ENCODE data around the gene TMOD1. TPM values are rescaled to one million over a fixed set of nuclear protein-coding genes. Genes with fewer than 3 reads are reported as not detected.
A peak's percentile ranks its signal among the peaks of the same experiment; 100 is the strongest.

TMOD1 gene
- total and polyA plus RNA-seq, 9 of the 15 experiments (the other 6 are each of a cell fraction or from before 2014, with no cell fraction given), result 7.1 to 41.2 (median 14.2) TPM

DNA sequence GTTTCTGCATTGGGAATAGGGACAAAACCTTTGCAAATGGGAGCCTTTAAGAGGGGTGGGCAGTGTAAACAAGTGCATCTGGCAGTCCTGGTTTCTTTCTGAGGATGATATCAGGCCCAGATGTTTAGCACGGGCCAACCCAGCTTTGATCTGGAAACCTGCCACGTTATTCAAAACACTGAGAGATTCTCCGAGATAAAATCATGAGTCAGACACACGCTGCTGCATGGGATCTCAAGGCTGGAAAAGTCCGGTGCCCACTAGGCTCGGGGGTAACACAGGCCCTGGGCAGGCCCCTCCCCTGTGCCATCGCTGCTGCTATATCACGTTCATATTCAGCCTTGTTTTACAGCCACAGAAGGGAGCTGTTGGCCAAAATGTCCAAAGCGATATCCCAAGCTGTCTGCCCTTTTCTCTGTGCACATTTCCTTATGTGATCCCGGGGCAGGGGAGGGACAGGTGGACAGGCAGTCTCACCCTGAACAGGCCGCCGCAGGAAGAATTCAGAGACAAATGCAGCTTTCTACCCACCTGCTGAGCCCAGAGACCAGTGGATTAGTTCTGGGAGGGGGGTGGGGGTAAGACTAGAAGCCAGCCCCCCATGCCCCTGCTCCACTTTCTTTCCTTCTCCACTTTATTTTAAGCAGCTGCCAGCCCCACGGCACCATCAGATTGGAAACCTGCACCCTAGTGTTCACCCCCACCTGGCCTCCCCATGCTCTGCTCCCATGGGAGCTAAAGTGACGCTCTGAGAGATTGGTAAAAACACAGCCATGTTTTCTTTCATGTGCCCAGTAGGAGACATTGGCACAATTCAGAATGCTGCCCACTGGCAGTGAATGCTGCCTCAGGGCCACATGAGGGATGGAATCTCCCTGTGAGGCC is 63.1 kb downstream of the TMOD1 start (continued):
- TF ChIP-seq, protein P1, sequence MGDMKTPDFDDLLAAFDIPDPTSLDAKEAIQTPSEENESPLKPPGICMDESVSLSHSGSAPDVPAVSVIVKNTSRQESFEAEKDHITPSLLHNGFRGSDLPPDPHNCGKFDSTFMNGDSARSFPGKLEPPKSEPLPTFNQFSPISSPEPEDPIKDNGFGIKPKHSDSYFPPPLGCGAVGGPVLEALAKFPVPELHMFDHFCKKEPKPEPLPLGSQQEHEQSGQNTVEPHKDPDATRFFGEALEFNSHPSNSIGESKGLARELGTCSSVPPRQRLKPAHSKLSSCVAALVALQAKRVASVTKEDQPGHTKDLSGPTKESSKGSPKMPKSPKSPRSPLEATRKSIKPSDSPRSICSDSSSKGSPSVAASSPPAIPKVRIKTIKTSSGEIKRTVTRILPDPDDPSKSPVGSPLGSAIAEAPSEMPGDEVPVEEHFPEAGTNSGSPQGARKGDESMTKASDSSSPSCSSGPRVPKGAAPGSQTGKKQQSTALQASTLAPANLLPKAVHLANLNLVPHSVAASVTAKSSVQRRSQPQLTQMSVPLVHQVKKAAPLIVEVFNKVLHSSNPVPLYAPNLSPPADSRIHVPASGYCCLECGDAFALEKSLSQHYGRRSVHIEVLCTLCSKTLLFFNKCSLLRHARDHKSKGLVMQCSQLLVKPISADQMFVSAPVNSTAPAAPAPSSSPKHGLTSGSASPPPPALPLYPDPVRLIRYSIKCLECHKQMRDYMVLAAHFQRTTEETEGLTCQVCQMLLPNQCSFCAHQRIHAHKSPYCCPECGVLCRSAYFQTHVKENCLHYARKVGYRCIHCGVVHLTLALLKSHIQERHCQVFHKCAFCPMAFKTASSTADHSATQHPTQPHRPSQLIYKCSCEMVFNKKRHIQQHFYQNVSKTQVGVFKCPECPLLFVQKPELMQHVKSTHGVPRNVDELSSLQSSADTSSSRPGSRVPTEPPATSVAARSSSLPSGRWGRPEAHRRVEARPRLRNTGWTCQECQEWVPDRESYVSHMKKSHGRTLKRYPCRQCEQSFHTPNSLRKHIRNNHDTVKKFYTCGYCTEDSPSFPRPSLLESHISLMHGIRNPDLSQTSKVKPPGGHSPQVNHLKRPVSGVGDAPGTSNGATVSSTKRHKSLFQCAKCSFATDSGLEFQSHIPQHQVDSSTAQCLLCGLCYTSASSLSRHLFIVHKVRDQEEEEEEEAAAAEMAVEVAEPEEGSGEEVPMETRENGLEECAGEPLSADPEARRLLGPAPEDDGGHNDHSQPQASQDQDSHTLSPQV (IDR thresholded peaks at IDR 0.05), result no peak
- TF ChIP-seq PTRF (tag; IDR thresholded peaks at IDR 0.05) (no peak), XRCC3 (IDR thresholded peaks at IDR 0.05) (no peak), RBM25 (IDR thresholded peaks at IDR 0.05; ENCODE audit: low read depth, low read length, severe bottlenecking) (no peak), NFIC (IDR thresholded peaks at IDR 0.05) (0 out of 2 replicates have a peak, but pooled peaks have one; percentile 28), ZNF707 (CRISPR knock-in tag; conservative IDR thresholded peaks at IDR 0.05) (no peak), COPS2 (conservative IDR thresholded peaks at IDR 0.05) (no peak), HEY1 (CRISPR knock-in tag; IDR thresholded peaks at IDR 0.05; ENCODE audit: borderline replicate concordance) (no peak), RFX7 (CRISPR knock-in tag; IDR thresholded peaks at IDR 0.05) (no peak), ZNF212 (CRISPR knock-in tag; IDR thresholded peaks at IDR 0.05) (no peak)
- TF ChIP-seq, protein P2, sequence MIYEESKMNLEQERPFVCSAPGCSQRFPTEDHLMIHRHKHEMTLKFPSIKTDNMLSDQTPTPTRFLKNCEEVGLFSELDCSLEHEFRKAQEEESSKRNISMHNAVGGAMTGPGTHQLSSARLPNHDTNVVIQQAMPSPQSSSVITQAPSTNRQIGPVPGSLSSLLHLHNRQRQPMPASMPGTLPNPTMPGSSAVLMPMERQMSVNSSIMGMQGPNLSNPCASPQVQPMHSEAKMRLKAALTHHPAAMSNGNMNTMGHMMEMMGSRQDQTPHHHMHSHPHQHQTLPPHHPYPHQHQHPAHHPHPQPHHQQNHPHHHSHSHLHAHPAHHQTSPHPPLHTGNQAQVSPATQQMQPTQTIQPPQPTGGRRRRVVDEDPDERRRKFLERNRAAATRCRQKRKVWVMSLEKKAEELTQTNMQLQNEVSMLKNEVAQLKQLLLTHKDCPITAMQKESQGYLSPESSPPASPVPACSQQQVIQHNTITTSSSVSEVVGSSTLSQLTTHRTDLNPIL (CRISPR knock-in tag; IDR thresholded peaks at IDR 0.05), result no peak
- TF ChIP-seq, protein P3, sequence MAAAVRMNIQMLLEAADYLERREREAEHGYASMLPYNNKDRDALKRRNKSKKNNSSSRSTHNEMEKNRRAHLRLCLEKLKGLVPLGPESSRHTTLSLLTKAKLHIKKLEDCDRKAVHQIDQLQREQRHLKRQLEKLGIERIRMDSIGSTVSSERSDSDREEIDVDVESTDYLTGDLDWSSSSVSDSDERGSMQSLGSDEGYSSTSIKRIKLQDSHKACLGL (CRISPR knock-in tag; IDR thresholded peaks at IDR 0.05; ENCODE audit: borderline replicate concordance, poor library complexity, severe bottlenecking), result no peak
- TF ChIP-seq, protein P4, sequence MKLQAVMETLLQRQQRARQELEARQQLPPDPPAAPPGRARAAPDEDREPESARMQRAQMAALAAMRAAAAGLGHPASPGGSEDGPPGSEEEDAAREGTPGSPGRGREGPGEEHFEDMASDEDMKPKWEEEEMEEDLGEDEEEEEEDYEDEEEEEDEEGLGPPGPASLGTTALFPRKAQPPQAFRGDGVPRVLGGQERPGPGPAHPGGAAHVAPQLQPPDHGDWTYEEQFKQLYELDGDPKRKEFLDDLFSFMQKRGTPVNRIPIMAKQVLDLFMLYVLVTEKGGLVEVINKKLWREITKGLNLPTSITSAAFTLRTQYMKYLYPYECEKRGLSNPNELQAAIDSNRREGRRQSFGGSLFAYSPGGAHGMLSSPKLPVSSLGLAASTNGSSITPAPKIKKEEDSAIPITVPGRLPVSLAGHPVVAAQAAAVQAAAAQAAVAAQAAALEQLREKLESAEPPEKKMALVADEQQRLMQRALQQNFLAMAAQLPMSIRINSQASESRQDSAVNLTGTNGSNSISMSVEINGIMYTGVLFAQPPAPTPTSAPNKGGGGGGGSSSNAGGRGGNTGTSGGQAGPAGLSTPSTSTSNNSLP (IDR thresholded peaks at IDR 0.05; ENCODE audit: borderline replicate concordance, low read depth, low read length), result no peak
- TF ChIP-seq, protein P5, sequence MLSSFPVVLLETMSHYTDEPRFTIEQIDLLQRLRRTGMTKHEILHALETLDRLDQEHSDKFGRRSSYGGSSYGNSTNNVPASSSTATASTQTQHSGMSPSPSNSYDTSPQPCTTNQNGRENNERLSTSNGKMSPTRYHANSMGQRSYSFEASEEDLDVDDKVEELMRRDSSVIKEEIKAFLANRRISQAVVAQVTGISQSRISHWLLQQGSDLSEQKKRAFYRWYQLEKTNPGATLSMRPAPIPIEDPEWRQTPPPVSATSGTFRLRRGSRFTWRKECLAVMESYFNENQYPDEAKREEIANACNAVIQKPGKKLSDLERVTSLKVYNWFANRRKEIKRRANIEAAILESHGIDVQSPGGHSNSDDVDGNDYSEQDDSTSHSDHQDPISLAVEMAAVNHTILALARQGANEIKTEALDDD (IDR thresholded peaks at IDR 0.05), result no peak
- TF ChIP-seq, protein P6, sequence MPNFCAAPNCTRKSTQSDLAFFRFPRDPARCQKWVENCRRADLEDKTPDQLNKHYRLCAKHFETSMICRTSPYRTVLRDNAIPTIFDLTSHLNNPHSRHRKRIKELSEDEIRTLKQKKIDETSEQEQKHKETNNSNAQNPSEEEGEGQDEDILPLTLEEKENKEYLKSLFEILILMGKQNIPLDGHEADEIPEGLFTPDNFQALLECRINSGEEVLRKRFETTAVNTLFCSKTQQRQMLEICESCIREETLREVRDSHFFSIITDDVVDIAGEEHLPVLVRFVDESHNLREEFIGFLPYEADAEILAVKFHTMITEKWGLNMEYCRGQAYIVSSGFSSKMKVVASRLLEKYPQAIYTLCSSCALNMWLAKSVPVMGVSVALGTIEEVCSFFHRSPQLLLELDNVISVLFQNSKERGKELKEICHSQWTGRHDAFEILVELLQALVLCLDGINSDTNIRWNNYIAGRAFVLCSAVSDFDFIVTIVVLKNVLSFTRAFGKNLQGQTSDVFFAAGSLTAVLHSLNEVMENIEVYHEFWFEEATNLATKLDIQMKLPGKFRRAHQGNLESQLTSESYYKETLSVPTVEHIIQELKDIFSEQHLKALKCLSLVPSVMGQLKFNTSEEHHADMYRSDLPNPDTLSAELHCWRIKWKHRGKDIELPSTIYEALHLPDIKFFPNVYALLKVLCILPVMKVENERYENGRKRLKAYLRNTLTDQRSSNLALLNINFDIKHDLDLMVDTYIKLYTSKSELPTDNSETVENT (CRISPR knock-in tag; IDR thresholded peaks at IDR 0.05), result no peak

Data from K562 (cell line).